ENCODE measurements around the gene CHDH.

DNA sequence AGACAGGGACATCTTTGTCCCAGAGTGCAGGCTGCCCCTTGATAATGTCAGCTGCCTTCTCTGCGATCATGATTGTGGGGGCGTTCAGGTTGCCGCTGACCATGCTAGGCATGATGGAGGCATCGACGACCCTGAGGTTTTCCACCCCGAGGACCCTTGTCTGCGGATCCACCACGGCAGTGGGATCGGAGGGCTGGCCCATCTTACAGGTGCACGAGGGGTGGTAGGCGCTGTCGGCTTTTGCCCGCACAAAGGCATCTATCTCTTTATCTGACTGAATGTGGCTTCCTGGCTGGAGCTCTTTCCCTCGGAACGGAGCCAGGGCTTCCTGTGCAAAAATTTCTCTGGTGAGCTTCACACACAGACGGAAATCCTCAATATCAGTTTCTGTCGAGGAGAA lies 28.4 kb downstream of the CHDH start:
- TF ChIP-seq, protein P1, sequence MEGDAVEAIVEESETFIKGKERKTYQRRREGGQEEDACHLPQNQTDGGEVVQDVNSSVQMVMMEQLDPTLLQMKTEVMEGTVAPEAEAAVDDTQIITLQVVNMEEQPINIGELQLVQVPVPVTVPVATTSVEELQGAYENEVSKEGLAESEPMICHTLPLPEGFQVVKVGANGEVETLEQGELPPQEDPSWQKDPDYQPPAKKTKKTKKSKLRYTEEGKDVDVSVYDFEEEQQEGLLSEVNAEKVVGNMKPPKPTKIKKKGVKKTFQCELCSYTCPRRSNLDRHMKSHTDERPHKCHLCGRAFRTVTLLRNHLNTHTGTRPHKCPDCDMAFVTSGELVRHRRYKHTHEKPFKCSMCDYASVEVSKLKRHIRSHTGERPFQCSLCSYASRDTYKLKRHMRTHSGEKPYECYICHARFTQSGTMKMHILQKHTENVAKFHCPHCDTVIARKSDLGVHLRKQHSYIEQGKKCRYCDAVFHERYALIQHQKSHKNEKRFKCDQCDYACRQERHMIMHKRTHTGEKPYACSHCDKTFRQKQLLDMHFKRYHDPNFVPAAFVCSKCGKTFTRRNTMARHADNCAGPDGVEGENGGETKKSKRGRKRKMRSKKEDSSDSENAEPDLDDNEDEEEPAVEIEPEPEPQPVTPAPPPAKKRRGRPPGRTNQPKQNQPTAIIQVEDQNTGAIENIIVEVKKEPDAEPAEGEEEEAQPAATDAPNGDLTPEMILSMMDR (conservative IDR thresholded peaks at IDR 0.05; ENCODE audit: low read depth, low read length) = no peak
- TF ChIP-seq EZH2 (IDR thresholded peaks at IDR 0.05; ENCODE audit: low read length, unreplicated experiment) (no peak), EZH2phosphoT487 (IDR thresholded peaks at IDR 0.05; ENCODE audit: borderline replicate concordance, low read length) (no peak)

Data from PC-3 (cell line).